Activated CD4-positive, alpha-beta T cell treated with anti-CD3 and anti-CD28 coated beads for 36 hours (primary cell): ENCODE measurements around the gene PALLD. TPM values are rescaled to one million over a fixed set of nuclear protein-coding genes. Genes with fewer than 3 reads are reported as not detected.

ENCODE experiments used
- ATAC-seq: fragments of 200-7000 bp; cut with Tn5 transposase; one replicate; pipeline ENCODE4 v1.10.0; 2021; ENCODE audit warnings: mild to moderate bottlenecking, moderate library complexity
- CTCF ChIA-PET: fragments of 350-600 bp; sonication (Branson Sonifier 250); formaldehyde crosslinking; loops from one replicate; lab custom pipeline; 2021; ENCODE audit warnings: antibody characterized with exemption; lab: Charles Lee
- POLR2A ChIA-PET: fragments of 350-600 bp; sonication (Branson Sonifier 250); formaldehyde crosslinking; loops from one replicate; lab custom pipeline; 2021; ENCODE audit warnings: antibody characterized with exemption, inconsistent platforms; lab: Charles Lee
- DNase-seq: peaks from one replicate; pipeline ENCODE4 v3.0.0-alpha.2; 2020
- H3K27ac Mint-ChIP-seq: one replicate; pipeline ENCODE4 v1.8.0; 2021; ENCODE audit warnings: mixed read lengths
- H3K27me3 Mint-ChIP-seq: one replicate; pipeline ENCODE4 v1.8.0; 2021; ENCODE audit warnings: mixed read lengths
- H3K36me3 Mint-ChIP-seq: one replicate; pipeline ENCODE4 v1.8.0; 2021; ENCODE audit warnings: low read depth, mixed read lengths
- H3K4me1 Mint-ChIP-seq: one replicate; pipeline ENCODE4 v1.8.0; 2021; ENCODE audit warnings: mixed read lengths
- H3K4me3 Mint-ChIP-seq: one replicate; pipeline ENCODE4 v1.8.0; 2021; ENCODE audit warnings: mild to moderate bottlenecking, moderate library complexity, mixed read lengths
- H3K9me3 Mint-ChIP-seq: one replicate; pipeline ENCODE4 v1.8.0; 2021; ENCODE audit warnings: low read depth, mixed read lengths
- intact Hi-C, 2 experiments: fragments of 100-400 bp; cut with DNase I in 1 of 2; cut with micrococcal nuclease in 1 of 2; formaldehyde crosslinking; loops; one replicate each; pipeline versions ENCODE4 v1.14.2 to v1.15.1; 2022 to 2024; cut with DNase I, micrococcal nuclease
- total RNA-seq, 2 experiments: library from RNA; stranded (reverse); gene quantifications; one replicate each; pipeline ENCODE4 v1.2.3, GENCODE V29; 2021

Gene PALLD
- total RNA-seq, 2 experiments from 2014 or later: 9.5 to 11.0 TPM

DNA sequence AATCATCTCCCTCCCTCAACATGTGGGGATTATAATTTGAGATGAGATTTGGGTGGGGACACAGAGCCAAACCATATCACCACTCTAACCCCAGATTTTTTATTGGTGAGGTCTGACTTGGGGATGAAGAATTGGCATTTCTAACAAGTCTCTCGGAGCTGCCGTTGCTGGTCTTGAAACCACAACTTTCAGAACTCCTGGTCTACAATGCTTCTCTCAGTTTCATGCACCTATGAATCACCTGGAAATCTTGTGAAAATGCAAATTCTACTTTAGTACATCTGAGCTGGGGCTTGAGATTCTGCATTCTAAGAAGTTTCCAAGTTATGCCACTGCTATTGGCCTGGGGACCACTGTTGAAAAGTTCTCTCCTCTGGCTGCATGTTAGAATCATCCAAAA is 78.6 kb downstream of the PALLD start:
- peaks cover 4% of the 10 kb centered on the region for H3K27me3 Mint-ChIP-seq
- no peak overlapping the region for H3K4me3 Mint-ChIP-seq
- H3K27ac Mint-ChIP-seq: no peak overlapping the region
- intact Hi-C loops: no loop called here
- DNase-seq (no peak), ATAC-seq (no peak)
- H3K4me1 Mint-ChIP-seq: peaks cover 14% of the 10 kb centered on the region
- CTCF ChIA-PET: interaction anchor here (1.0 kb wide), 1 partner anchor 65 kb away, joined by 3 read pairs; no protein-coding TSS in a partner anchor
- POLR2A ChIA-PET: no interaction called here
- H3K36me3 Mint-ChIP-seq: no peaks in the 10 kb centered on the region
- H3K9me3 Mint-ChIP-seq: peaks cover 2% of the 10 kb centered on the region

DNA sequence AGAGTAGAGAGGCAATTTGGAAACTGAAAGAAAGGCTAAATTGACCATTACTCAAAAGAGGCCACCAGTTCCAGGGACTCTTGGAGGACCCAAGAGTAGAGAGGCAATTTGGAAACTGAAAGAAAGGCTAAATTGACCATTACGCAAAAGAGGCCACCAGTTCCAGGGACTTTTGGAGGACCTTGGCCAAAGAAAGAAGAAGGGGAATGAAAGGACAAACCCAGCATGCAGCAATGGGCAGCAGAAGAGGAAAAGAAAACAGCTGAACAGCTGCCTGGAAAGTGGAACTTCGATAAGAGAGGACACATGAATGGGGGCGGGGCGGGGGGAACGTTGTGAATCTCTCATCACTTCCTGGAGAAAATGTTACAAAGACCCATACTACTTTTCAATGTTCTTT is 80.8 kb downstream of the PALLD start:
- ChIA-PET CTCF (no interaction called here), POLR2A (no interaction called here)
- Mint-ChIP-seq H3K9me3 (peaks cover 4% of the 10 kb centered on the region), H3K4me1 (peaks cover 12% of the 10 kb centered on the region), H3K27me3 (peaks cover 8% of the 10 kb centered on the region), H3K27ac (no peak overlapping the region), H3K4me3 (no peak overlapping the region), H3K36me3 (no peaks in the 10 kb centered on the region)
- DNase-seq (no peak), ATAC-seq (no peak)
- intact Hi-C loops: no loop called here

DNA sequence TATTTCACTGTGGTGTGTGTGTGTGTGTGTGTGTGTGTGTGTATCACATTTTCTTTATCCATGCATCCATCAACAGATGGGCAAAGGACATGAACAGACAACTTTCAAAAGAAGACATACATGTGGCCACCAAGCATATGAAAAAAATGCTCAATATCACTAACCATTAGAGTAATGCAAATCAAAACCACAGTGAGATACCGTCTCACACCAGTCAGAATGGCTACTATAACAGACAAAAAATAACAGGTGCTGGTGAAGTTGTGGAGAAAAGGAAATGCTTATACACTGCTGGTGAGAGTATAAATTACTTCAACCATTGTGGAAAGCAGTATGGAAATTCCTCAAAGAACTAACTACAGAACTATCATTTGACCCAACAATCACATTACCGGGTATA is 83.4 kb downstream of the PALLD start:
- intact Hi-C loops: loop anchor here in 1 of 2 experiments (10.0 kb wide), 1 partner anchor 335 kb away; no protein-coding TSS in a partner anchor
- peaks cover 5% of the 10 kb centered on the region for H3K4me1 Mint-ChIP-seq
- DNase-seq: no peak
- peaks cover 3% of the 10 kb centered on the region for H3K9me3 Mint-ChIP-seq
- CTCF ChIA-PET: no interaction called here
- ATAC-seq: no peak
- H3K27ac Mint-ChIP-seq: no peak overlapping the region
- no peaks in the 10 kb centered on the region for H3K36me3 Mint-ChIP-seq
- peaks cover 13% of the 10 kb centered on the region for H3K27me3 Mint-ChIP-seq
- H3K4me3 Mint-ChIP-seq: no peak overlapping the region
- POLR2A ChIA-PET: no interaction called here

DNA sequence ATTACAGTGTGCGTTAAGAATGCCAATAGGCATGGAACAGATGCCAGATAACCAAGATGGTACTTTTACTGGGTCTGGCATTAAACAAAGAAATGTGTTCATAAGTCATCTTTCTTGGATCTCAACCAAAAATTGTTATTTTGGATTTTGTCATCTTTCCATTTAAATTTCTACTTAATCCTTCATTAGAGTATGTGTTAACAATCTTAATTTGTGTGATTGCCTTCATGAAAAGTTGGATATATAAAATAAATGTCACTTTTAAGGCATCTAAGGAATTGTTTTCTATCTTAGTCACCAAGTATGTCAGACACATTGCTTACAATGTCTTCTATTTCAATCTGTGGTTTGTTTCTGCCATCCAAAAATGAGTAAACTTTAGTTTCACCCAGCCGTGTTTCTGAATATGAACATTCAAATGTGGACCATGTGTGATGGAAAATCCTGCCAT is 87.5 kb downstream of the PALLD start:
- H3K4me3 Mint-ChIP-seq: no peak overlapping the region
- intact Hi-C loops: loop anchor here in 1 of 2 experiments (10.0 kb wide), 1 partner anchor 330 kb away; no protein-coding TSS in a partner anchor
- ChIA-PET CTCF (no interaction called here), POLR2A (no interaction called here)
- no peak for ATAC-seq
- peaks cover 2% of the 10 kb centered on the region for H3K9me3 Mint-ChIP-seq
- no peaks in the 10 kb centered on the region for H3K36me3 Mint-ChIP-seq
- H3K27me3 Mint-ChIP-seq: peaks cover 21% of the 10 kb centered on the region
- H3K27ac Mint-ChIP-seq: no peak overlapping the region
- DNase-seq: no peak
- peaks cover 6% of the 10 kb centered on the region for H3K4me1 Mint-ChIP-seq

DNA sequence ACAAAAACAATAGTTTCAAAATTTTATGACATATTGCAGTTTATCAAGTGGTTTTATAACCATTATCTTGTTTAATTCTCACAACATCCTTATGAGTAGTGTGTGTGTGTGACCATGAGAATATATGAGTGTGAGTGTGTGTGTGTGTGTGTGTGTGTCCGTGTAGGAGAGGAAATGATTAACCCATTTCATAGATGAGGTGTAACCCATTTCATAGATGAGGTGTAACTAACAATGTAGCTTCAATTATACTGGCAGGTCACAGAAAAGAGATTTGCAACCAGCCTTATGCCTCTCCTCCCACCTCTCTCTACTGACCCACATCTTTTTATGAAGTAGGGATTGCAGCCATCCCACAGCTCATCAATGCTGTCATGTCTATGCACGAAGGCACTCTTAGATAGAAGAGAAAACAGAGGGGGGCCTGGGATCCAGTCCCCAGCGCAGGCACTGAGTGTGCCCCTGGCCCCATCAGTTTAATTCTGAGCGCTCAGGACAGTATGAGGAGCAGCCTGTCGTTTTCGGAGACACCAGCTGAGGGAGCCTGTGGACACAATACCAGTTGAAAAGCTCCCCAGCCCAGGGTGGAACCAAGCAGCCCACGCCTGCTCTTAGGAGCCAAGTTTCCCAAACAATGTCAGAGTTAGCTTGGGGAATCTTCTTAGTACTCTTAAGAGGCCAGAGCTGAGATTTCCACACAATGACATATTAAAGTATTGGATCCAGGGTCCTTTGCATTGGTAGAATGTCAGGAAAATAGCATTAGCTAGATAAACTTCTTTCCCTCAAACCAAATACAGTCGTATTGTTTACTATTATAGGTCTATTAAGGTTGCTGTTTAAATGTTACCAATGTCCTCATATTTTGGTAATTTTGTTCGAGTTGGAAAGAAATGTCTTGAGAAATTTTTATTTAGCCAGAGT is 88.6 kb downstream of the PALLD start:
- H3K4me3 Mint-ChIP-seq: no peak overlapping the region
- CTCF ChIA-PET: interaction anchor here (0.5 to 1.2 kb wide), 6 partner anchors 9 to 676 kb away, joined by 3 to 7 read pairs (median 3); no protein-coding TSS in a partner anchor
- H3K27ac Mint-ChIP-seq: no peak overlapping the region
- no peaks in the 10 kb centered on the region for H3K36me3 Mint-ChIP-seq
- DNase-seq (peak; percentile 61), ATAC-seq (peak; percentile 77)
- H3K27me3 Mint-ChIP-seq: peaks cover 19% of the 10 kb centered on the region
- peaks cover 6% of the 10 kb centered on the region for H3K4me1 Mint-ChIP-seq
- intact Hi-C loops: loop anchor here (5.0 to 10.0 kb wide), 2 partner anchors 329 to 332 kb away; no protein-coding TSS in a partner anchor
- POLR2A ChIA-PET: interaction anchor here (0.5 to 0.6 kb wide), 2 partner anchors 71 to 272 kb away, joined by 3 to 11 read pairs; no protein-coding TSS in a partner anchor
- peaks cover 2% of the 10 kb centered on the region for H3K9me3 Mint-ChIP-seq

DNA sequence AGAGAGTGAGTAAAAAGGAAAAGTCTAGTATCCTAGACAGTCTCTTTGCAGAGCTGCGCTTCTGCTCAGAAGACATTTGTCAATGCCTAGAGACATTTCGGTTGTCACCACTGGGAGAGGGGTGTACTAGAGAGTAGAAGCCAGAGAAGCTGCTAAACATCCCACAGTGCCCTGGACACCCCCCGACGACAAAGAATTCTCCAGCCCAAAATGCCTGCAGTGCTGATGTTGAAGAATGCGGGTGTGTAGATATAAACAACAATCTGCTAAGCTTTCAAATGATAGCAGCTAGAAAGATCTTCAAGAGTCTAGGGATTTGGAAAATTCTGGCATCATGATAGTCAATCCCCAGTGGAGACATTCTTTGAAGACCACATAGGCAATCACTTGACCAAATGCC is 90.1 kb downstream of the PALLD start:
- ATAC-seq (no peak), DNase-seq (no peak)
- CTCF ChIA-PET: interaction anchor here (0.9 kb wide), 1 partner anchor 97 kb away, joined by 3 read pairs; no protein-coding TSS in a partner anchor
- Mint-ChIP-seq H3K4me1 (peaks cover 6% of the 10 kb centered on the region), H3K36me3 (no peaks in the 10 kb centered on the region), H3K27ac (no peak overlapping the region), H3K4me3 (no peak overlapping the region), H3K27me3 (peaks cover 16% of the 10 kb centered on the region), H3K9me3 (no peaks in the 10 kb centered on the region)
- POLR2A ChIA-PET: interaction anchor here (0.6 kb wide), 1 partner anchor 329 kb away, joined by 3 read pairs; no protein-coding TSS in a partner anchor
- intact Hi-C loops: loop anchor here (5.0 to 10.0 kb wide), 2 partner anchors 328 to 330 kb away; no protein-coding TSS in a partner anchor

DNA sequence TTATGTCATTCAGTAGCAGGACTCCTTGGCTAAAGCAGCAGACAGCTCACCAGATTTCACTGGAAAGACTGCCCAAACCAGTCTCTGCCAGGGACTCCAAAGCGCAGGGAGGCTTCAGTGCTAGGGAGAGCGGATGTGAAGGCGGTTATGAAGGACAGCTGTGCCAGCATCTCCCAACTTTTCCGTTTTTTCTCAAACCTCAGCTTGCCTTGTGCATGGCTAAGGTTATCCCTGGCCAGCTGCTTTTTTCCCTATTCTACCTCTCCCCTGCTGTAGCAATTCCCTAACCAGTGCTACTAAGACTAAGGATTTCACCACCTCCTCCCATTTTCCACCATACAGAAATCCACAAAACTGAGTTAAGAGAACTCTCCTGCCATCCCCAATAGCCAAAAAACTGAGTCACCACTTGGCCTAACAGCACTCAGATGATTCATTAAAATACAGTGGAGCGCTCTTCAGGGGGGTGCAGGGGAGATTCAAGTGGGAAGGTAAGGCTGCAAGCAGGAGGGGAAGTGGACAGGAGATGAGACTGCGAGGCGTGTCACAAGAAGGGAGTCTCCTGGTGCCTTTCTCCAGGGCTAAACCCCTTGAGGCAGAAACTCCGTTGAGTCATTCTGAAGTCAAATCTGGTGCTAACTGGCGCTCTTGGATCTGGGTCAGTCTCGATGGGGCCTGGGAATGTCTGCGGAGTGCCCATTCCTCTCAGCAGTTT is 90.7 kb downstream of the PALLD start:
- no peaks in the 10 kb centered on the region for H3K36me3 Mint-ChIP-seq
- ChIA-PET POLR2A (no interaction called here), CTCF (interaction anchor here (0.7 kb wide), 1 partner anchor 69 kb away, joined by 4 read pairs; no protein-coding TSS in a partner anchor)
- H3K27me3 Mint-ChIP-seq: peaks cover 13% of the 10 kb centered on the region
- no peak for DNase-seq
- H3K4me3 Mint-ChIP-seq: no peak overlapping the region
- ATAC-seq: no peak
- no peak overlapping the region for H3K27ac Mint-ChIP-seq
- H3K9me3 Mint-ChIP-seq: no peaks in the 10 kb centered on the region
- H3K4me1 Mint-ChIP-seq: peaks cover 6% of the 10 kb centered on the region
- intact Hi-C loops: loop anchor here (5.0 to 10.0 kb wide), 2 partner anchors 327 to 330 kb away; no protein-coding TSS in a partner anchor

DNA sequence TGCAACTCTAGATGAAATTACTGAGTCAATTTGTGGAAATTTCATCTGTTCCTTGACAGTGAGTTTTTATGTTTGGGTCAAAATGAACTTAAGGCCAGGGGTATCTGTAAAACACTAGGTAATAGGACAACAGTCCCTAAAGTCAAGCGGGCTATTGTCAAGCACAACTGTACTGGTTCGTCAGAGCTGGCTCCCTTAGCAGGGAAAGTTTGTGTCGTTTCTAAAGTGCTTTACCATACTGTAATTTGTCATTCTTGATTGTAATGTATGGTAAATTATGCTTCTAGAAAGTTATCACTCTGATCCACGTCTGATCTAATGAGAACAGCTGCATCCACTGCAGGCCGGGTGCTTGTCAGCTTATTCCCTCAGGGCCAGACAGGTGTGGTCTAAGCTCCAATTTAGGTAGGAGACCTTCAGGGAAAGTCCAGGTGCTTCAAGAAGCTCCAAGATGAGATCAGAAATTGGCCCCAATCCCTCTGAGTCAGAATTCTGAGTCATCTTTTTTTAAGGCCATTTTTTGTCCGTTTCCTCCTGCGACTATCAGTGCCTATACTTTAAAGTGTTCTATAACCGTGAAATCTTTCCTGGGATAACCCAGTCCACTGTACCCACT is 92.2 kb downstream of the PALLD start:
- no peak overlapping the region for H3K27ac Mint-ChIP-seq
- CTCF ChIA-PET: no interaction called here
- DNase-seq (no peak), ATAC-seq (no peak)
- no peaks in the 10 kb centered on the region for H3K36me3 Mint-ChIP-seq
- H3K9me3 Mint-ChIP-seq: no peaks in the 10 kb centered on the region
- H3K4me1 Mint-ChIP-seq: peaks cover 6% of the 10 kb centered on the region
- intact Hi-C loops: loop anchor here (5.0 to 10.0 kb wide), 2 partner anchors 326 to 328 kb away; no protein-coding TSS in a partner anchor
- H3K4me3 Mint-ChIP-seq: no peak overlapping the region
- POLR2A ChIA-PET: no interaction called here
- peaks cover 10% of the 10 kb centered on the region for H3K27me3 Mint-ChIP-seq

DNA sequence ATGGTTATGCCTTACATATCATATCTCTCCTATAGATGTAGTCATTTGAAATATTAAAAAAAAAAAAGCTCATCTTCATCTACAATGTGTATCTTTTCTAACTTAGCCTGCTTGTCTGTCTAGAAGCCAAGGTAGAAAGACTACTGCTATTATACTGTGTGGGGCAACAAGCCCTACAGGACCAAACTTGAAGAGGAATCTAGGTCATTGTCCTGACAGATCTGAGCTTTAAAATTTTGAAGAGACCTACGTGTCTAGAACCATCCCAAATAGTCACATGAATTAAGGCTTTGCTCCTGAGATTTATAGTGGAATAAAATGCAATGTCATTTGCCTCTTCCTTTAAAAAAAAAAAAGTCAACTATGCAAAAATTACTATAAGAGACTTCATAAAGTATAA is 95.8 kb downstream of the PALLD start:
- ChIA-PET POLR2A (no interaction called here), CTCF (interaction anchor here (1.1 kb wide), 1 partner anchor 14 kb away, joined by 6 read pairs; no protein-coding TSS in a partner anchor)
- ATAC-seq (no peak), DNase-seq (no peak)
- H3K4me3 Mint-ChIP-seq: no peak overlapping the region
- no peaks in the 10 kb centered on the region for H3K9me3 Mint-ChIP-seq
- H3K27me3 Mint-ChIP-seq: peaks cover under 1% of the 10 kb centered on the region
- H3K27ac Mint-ChIP-seq: no peak overlapping the region
- H3K36me3 Mint-ChIP-seq: no peaks in the 10 kb centered on the region
- intact Hi-C loops: no loop called here
- H3K4me1 Mint-ChIP-seq: no peaks in the 10 kb centered on the region

DNA sequence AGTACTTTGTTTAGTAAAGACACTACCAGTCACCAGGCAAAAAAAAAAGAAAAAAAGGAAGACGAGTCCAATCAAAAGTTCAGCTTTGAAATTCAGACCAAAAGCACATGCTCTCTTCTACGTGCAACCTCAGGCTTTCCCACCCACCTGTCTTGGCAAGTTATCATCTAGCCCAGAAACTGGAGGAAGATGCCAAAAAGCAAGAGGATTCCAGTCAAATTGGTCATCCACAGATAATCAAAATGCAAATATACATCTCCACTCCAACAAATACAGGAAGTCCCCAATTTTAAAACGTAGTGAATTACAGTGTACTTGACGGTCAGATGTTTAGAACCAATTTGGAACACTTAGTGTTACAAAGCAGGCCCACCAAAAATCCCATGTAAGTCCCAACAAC is 96.5 kb downstream of the PALLD start:
- ATAC-seq (no peak), DNase-seq (no peak)
- POLR2A ChIA-PET: no interaction called here
- CTCF ChIA-PET: interaction anchor here (1.1 kb wide), 1 partner anchor 14 kb away, joined by 6 read pairs; no protein-coding TSS in a partner anchor
- H3K4me3 Mint-ChIP-seq: no peak overlapping the region
- no peaks in the 10 kb centered on the region for H3K36me3 Mint-ChIP-seq
- H3K9me3 Mint-ChIP-seq: no peaks in the 10 kb centered on the region
- H3K27ac Mint-ChIP-seq: no peak overlapping the region
- H3K27me3 Mint-ChIP-seq: no peaks in the 10 kb centered on the region
- H3K4me1 Mint-ChIP-seq: no peaks in the 10 kb centered on the region
- intact Hi-C loops: no loop called here
